Epithelial cell of proximal tubule (primary cell): ENCODE results near the gene LPCAT1. TPM values are rescaled to one million over a fixed set of nuclear protein-coding genes. Genes with fewer than 3 reads are reported as not detected.

ENCODE experiments used
- DNase-seq: peaks from one replicate; pipeline ENCODE4 v3.0.0-alpha.2; 2011; ENCODE audit warnings: low read depth
- H3K4me3 ChIP-seq: 2 replicates; pipeline ENCODE4 v1.5.1; 2011; ENCODE audit warnings: low read depth, mild to moderate bottlenecking, low read length
- CTCF ChIP-seq: conservative IDR thresholded peaks from 2 replicates; pipeline ENCODE4 v1.5.1; 2012; ENCODE audit warnings: low read depth, mild to moderate bottlenecking, low read length
- total RNA-seq: library from RNA; depleted of rRNA; stranded (reverse); fragments of >200 nt; gene quantifications from 2 replicates; pipeline ENCODE4 v1.2.3, GENCODE V29; 2015

LPCAT1 gene
- total RNA-seq, 1 donor from 2014 or later: 105 TPM

DNA sequence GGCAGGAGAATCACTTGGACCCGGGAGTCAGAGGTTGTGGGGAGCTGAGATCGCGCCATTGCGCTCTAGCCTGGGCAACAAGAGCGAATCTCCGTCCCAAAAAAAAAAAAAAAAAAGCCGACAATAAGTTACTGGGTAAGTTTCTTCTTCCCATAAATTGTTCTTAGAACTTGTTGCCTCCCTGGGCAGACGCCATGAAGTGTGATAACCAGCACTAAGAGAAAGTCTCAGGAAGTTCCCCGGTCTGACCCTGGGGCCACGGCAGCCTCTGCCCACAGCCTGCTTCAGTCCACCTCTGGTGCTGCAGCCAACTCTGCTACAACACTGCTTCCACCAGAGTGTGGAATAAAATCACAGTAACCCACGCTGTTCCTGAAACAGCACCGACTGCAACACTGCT is 19.1 kb downstream of the LPCAT1 start:
- H3K4me3 ChIP-seq: no peak overlapping the region
- no peak for DNase-seq
- no peak for TF ChIP-seq CTCF

- DNase-seq: no peak
- TF ChIP-seq CTCF: peak; percentile 2
- H3K4me3 ChIP-seq: no peak overlapping the region
Observed at GRCh38 chr5:1504069-1504595, 19.6 kb downstream of the LPCAT1 start.

DNA sequence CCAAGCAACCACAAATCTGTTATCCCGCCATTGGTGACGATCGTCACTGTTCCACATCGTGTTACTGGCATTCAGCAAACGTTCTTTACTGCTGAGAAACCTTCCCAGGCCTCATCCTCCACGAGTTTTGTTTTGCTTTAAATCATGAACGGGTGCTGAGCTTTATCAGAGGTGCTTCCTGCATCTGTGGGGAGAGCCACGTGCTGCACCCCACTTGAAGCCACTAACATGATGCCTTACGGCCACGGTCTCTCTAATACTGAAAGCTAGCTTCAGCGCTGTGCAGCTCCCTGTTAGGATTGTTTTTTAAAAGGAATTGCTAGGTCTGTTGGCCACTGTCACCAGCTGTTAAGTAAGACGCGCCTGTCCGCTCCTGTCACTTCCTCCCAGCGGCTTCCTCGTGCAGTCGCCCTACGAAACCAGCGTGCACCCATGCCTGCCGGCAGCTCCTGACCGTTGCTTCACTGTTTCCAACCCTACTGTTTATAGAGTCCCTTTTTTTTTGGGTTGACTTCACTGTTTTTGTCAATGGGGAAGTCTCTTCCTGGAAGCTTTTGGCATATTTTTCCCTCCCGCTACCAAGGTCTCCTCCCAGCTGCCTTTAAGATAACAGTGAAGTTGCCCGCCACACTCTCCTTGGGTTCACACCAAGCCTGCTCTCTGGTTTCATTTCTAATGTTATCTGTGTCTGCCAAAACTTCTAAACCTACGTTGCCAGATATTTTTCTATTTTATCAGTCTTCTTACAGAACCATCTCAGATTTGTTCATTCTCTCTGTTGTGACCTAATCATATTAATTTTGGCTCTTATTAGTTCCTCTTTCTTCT is 20.3 kb downstream of the LPCAT1 start:
- no peak overlapping the region for H3K4me3 ChIP-seq
- no peak for TF ChIP-seq CTCF

GRCh38 chr5:1502737-1503120 is 21.0 kb downstream of the LPCAT1 start:
- H3K4me3 ChIP-seq: no peak overlapping the region
- no peak for TF ChIP-seq CTCF
- DNase-seq: no peak

More for the DNA sequence above, 20.3 kb downstream of the LPCAT1 start:
- DNase-seq: no peak

- H3K4me3 ChIP-seq: no peak overlapping the region
- no peak for DNase-seq
- TF ChIP-seq CTCF: no peak
Observed at GRCh38 chr5:1502046-1502736, 21.6 kb downstream of the LPCAT1 start.

GRCh38 chr5:1501372-1502045 is 22.3 kb downstream of the LPCAT1 start:
- no peak for TF ChIP-seq CTCF
- no peak overlapping the region for H3K4me3 ChIP-seq
- no peak for DNase-seq
